ENCODE results near the gene PADI3.

DNA sequence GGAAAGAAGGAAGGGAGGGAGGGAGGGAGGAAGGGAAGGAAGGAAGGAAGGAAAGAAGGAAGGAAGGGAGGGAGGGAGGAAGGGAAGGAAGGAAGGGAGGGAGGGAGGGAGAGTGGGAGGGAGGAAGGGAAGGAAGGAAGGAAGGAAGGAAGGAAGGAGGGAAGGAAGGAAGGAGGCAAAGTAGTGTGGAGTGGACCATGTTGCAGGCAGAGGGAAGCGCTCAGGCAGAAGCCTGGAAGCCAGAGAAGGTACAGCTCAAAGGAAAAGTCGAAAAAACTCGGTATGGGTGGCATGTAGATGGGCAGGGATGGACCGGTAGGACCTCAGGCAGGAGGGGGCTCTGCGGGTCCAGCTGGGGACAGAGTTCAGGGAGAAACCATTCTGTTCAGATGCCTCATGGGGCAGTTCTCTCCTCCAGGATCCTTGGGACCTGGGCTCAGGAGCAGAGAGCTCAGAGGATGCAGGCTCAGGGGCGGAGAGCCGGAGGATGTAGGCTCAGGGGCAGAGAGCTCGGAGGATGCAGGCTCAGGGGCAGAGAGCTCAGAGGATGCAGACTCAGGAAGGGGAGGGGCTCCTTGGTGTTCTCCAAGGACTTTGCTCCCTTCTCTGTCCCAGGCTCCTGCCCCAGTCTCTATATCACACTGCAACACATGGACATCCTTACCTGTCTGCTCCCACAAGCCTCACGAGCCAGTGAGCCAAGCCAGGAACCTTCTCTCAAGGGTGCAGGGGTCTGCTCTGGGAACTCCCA lies 13.6 kb upstream of the PADI3 start:
- TF ChIP-seq CTCF (IDR thresholded peaks at IDR 0.05) = no peak
- TF ChIP-seq POLR2AphosphoS5 (IDR thresholded peaks at IDR 0.05) = no peak
- TF ChIP-seq POLR2A (IDR thresholded peaks at IDR 0.05) = no peak

All from breast epithelium (tissue), 3 donors.